HEK293 (cell line): ENCODE results near the gene CEND1.

Experiments
- CTCF ChIA-PET: fragments of 350-600 bp; formaldehyde crosslinking; extraction: SDS; loops from one replicate; lab custom pipeline; 2021; ENCODE audit warnings: antibody characterized with exemption; lab: Yijun Ruan, JAX
- POLR2A ChIA-PET: fragments of 300-600 bp; formaldehyde crosslinking; extraction: SDS; loops from one replicate; lab custom pipeline; 2020; ENCODE audit warnings: antibody characterized with exemption, inconsistent platforms; lab: Yijun Ruan, JAX
- H3K27ac ChIP-seq: fragments of 200-500 bp; sonication (Bioruptor generic); 2 replicates; pipeline ENCODE4 v1.5.1; 2014; ENCODE audit warnings: low read depth, low read length, control low read depth, inconsistent platforms; ENCODE audit errors: extremely low read depth
- H3K36me3 ChIP-seq, 2 experiments: fragments of 200-500 bp in 1 of 2; sonication (Bioruptor generic) in 1 of 2; 1 replicate in 1 of 2; 2 replicates in 1 of 2; pipeline ENCODE4 v1.5.1; 2014 to 2017; ENCODE audit warnings: inconsistent platforms in 2 of 2, low read length in 2 of 2; ENCODE audit not compliant: control insufficient read depth in 2 of 2, insufficient read depth in 1 of 2
- H3K4me1 ChIP-seq: fragments of 200-500 bp; sonication (Bioruptor generic); 2 replicates; pipeline ENCODE4 v1.5.1; 2014; ENCODE audit warnings: mild to moderate bottlenecking, low read length, inconsistent platforms; ENCODE audit not compliant: control insufficient read depth, insufficient read depth
- H3K4me3 ChIP-seq: 2 replicates; pipeline ENCODE4 v1.5.1; 2011; ENCODE audit warnings: low read depth, mild to moderate bottlenecking, control low read depth, low read length, moderate library complexity
- H3K9me3 ChIP-seq: fragments of 200-500 bp; sonication (Bioruptor generic); 2 replicates; pipeline ENCODE4 v1.5.1; 2014; ENCODE audit warnings: low read depth, low read length, inconsistent platforms; ENCODE audit not compliant: control insufficient read depth, insufficient read depth
- GLIS1 ChIP-seq: fragments of 450-650 bp; formaldehyde crosslinking; IDR thresholded peaks from 2 replicates; pipeline ENCODE4 v1.5.1; 2016; ENCODE audit warnings: missing biosample characterization, missing genetic modification characterization
- KLF9 ChIP-seq: fragments of 450-650 bp; formaldehyde crosslinking; IDR thresholded peaks from 2 replicates; pipeline ENCODE4 v1.5.1; 2016; ENCODE audit warnings: missing biosample characterization, missing genetic modification characterization, low read depth
- PATZ1 ChIP-seq: fragments of 450-650 bp; formaldehyde crosslinking; IDR thresholded peaks from 2 replicates; pipeline ENCODE4 v1.5.1; 2016; ENCODE audit warnings: missing biosample characterization, missing genetic modification characterization
- PBX3 ChIP-seq: sonication (generic); formaldehyde crosslinking; IDR thresholded peaks from 2 replicates; pipeline ENCODE4 v1.8.1; 2022; ENCODE audit warnings: mild to moderate bottlenecking, moderate library complexity, missing genetic modification reagents
- REPIN1 ChIP-seq: fragments of 450-650 bp; formaldehyde crosslinking; IDR thresholded peaks from 2 replicates; pipeline ENCODE4 v1.5.1; 2017; ENCODE audit warnings: missing biosample characterization, missing genetic modification characterization, low read depth
- ZBTB10 ChIP-seq: fragments of 450-650 bp; formaldehyde crosslinking; IDR thresholded peaks from 2 replicates; pipeline ENCODE4 v1.5.1; 2016; ENCODE audit warnings: missing biosample characterization, missing genetic modification characterization
- ZBTB8A ChIP-seq: fragments of 450-650 bp; formaldehyde crosslinking; IDR thresholded peaks from 2 replicates; pipeline ENCODE4 v1.5.1; 2016; ENCODE audit warnings: missing biosample characterization, missing genetic modification characterization
- ZFP37 ChIP-seq: fragments of 450-650 bp; formaldehyde crosslinking; IDR thresholded peaks from 2 replicates; pipeline ENCODE4 v1.5.1; 2016; ENCODE audit warnings: missing biosample characterization, missing genetic modification characterization
- ZNF2 ChIP-seq: fragments of 450-650 bp; formaldehyde crosslinking; IDR thresholded peaks from 2 replicates; pipeline ENCODE4 v1.5.1; 2016; ENCODE audit warnings: missing biosample characterization, missing genetic modification characterization
- ZNF223 ChIP-seq: fragments of 450-650 bp; formaldehyde crosslinking; IDR thresholded peaks from 2 replicates; pipeline ENCODE4 v1.5.1; 2016; ENCODE audit warnings: missing biosample characterization, missing genetic modification characterization
- ZNF23 ChIP-seq: fragments of 450-650 bp; formaldehyde crosslinking; IDR thresholded peaks from 2 replicates; pipeline ENCODE4 v1.5.1; 2016; ENCODE audit warnings: missing biosample characterization, missing genetic modification characterization, borderline replicate concordance
- ZNF280C ChIP-seq: fragments of 450-650 bp; formaldehyde crosslinking; IDR thresholded peaks from 2 replicates; pipeline ENCODE4 v1.5.1; 2016; ENCODE audit warnings: missing biosample characterization, missing genetic modification characterization
- ZNF335 ChIP-seq: fragments of 450-650 bp; formaldehyde crosslinking; conservative IDR thresholded peaks from 2 replicates; pipeline ENCODE4 v1.5.1; 2016; ENCODE audit warnings: missing biosample characterization, missing genetic modification characterization
- ZNF398 ChIP-seq: fragments of 450-650 bp; formaldehyde crosslinking; IDR thresholded peaks from 2 replicates; pipeline ENCODE4 v1.5.1; 2017; ENCODE audit warnings: missing biosample characterization, missing genetic modification characterization
- ZNF423 ChIP-seq: fragments of 450-650 bp; formaldehyde crosslinking; IDR thresholded peaks from 2 replicates; pipeline ENCODE4 v1.5.1; 2016; ENCODE audit warnings: missing biosample characterization, missing genetic modification characterization
- ZNF449 ChIP-seq: fragments of 450-650 bp; formaldehyde crosslinking; IDR thresholded peaks from 2 replicates; pipeline ENCODE4 v1.5.1; 2017; ENCODE audit warnings: missing biosample characterization, mild to moderate bottlenecking, missing genetic modification characterization, moderate library complexity
- ZNF664 ChIP-seq: fragments of 450-650 bp; formaldehyde crosslinking; IDR thresholded peaks from 2 replicates; pipeline ENCODE4 v1.5.1; 2016; ENCODE audit warnings: missing biosample characterization, missing genetic modification characterization
- ZNF843 ChIP-seq: fragments of 450-650 bp; formaldehyde crosslinking; IDR thresholded peaks from 2 replicates; pipeline ENCODE4 v1.5.1; 2016; ENCODE audit warnings: missing biosample characterization, missing genetic modification characterization
- ZSCAN16 ChIP-seq: fragments of 450-650 bp; formaldehyde crosslinking; IDR thresholded peaks from 2 replicates; pipeline ENCODE4 v1.5.1; 2016; ENCODE audit warnings: missing biosample characterization, missing genetic modification characterization

The CEND1 gene

GRCh38 chr11:777288-778255 lies 12.3 kb downstream of the CEND1 start, which contains the start of gene GATD1 (continued):
- TF ChIP-seq PATZ1 (tag by site-specific recombination) (peak; percentile 67), ZBTB8A (peak; percentile 80), ZBTB10 (tag by site-specific recombination) (peak; percentile 30; the same call in 1 of the 2 replicates), ZNF449 (tag by site-specific recombination) (0 out of 2 replicates have a peak, but pooled peaks have one; percentile 13), ZNF398 (tag by site-specific recombination) (no peak), KLF9 (tag by site-specific recombination) (0 out of 2 replicates have a peak, but pooled peaks have one; percentile 33), ZNF335 (peak; percentile 78), ZNF280C (tag by site-specific recombination) (no peak)

- ChIA-PET CTCF (interaction anchor here (0.8 kb wide), 1 partner anchor 11 kb away, joined by 3 read pairs; no protein-coding TSS in a partner anchor), POLR2A (interaction anchor here (0.5 to 2.3 kb wide), 15 partner anchors 9 to 241 kb away, joined by 3 to 13 read pairs (median 5); partner anchors contain the start of genes CEND1, HRAS, PNPLA2 and RPLP2)
- H3K9me3 ChIP-seq = no peaks in the 10 kb centered on the region
- peak overlapping the region; percentile 88 for H3K4me3 ChIP-seq
- H3K4me1 ChIP-seq = no peaks in the 10 kb centered on the region; the same call in 1 of the 2 replicates
- peaks cover 0 to 61% of the 10 kb centered on the region in 2 experiments; a peak in 2 of 3 replicates for H3K36me3 ChIP-seq
- peak overlapping the region; percentile 80; the same call in 1 of the 2 replicates for H3K27ac ChIP-seq
- no peak for TF ChIP-seq ZFP37
- TF ChIP-seq ZNF423 (tag by site-specific recombination) = 0 out of 2 replicates have a peak, but pooled peaks have one; percentile 22
- no peak for TF ChIP-seq ZNF664 (tag by site-specific recombination)
- peak; percentile 36; the same call in 1 of the 2 replicates for TF ChIP-seq GLIS1 (tag by site-specific recombination)
- no peak for TF ChIP-seq PBX3 (CRISPR knock-in tag)
- no peak for TF ChIP-seq ZNF2 (tag by site-specific recombination)
- no peak for TF ChIP-seq ZNF223
- no peak for TF ChIP-seq ZSCAN16 (tag by site-specific recombination)
- TF ChIP-seq ZNF843 (tag by site-specific recombination) = 0 out of 2 replicates have a peak, but pooled peaks have one; percentile 11
- TF ChIP-seq REPIN1 = no peak
- TF ChIP-seq ZNF23 (tag by site-specific recombination) = no peak
These were observed 13.2 kb downstream of the CEND1 start for GRCh38 chr11:776561-777287.
